Left ventricle myocardium inferior (tissue), 1 donor: ENCODE results near the gene SPTA1. TPM values are rescaled to one million over a fixed set of nuclear protein-coding genes. Genes with fewer than 3 reads are reported as not detected.

Experiments
- DNase-seq: peaks from one replicate; pipeline ENCODE4 v3.0.0-alpha.2; 2020
- H3K27ac ChIP-seq: fragments of 200-600 bp; replicated peaks from 2 replicates; pipeline ENCODE4 v1.8.0; 2021
- H3K27me3 ChIP-seq: fragments of 200-600 bp; 2 replicates; pipeline ENCODE4 v1.8.0; 2021; ENCODE audit warnings: low read depth
- H3K36me3 ChIP-seq: fragments of 200-600 bp; 2 replicates; pipeline ENCODE4 v1.8.0; 2021
- H3K4me1 ChIP-seq: fragments of 200-600 bp; 2 replicates; pipeline ENCODE4 v1.8.0; 2021
- H3K4me3 ChIP-seq: fragments of 200-600 bp; 2 replicates; pipeline ENCODE4 v1.8.0; 2021; ENCODE audit warnings: mild to moderate bottlenecking, moderate library complexity
- H3K9me3 ChIP-seq: fragments of 200-600 bp; replicated peaks from 2 replicates; pipeline ENCODE4 v1.8.0; 2021
- CTCF ChIP-seq: fragments of 200-600 bp; IDR thresholded peaks from 2 replicates; pipeline ENCODE4 v1.8.0; 2021; ENCODE audit warnings: antibody characterized with exemption, mild to moderate bottlenecking, borderline replicate concordance
- intact Hi-C: fragments of 100-400 bp; cut with micrococcal nuclease; formaldehyde crosslinking; loops from one replicate; pipeline ENCODE4 v1.11.0; 2022
- total RNA-seq: library from RNA; stranded (reverse); fragmentation: NEBNext Ultra II Directional; extraction: Animal tissue kit (Norgen Biotek cat#: 25700); gene quantifications from one replicate; pipeline ENCODE4 v1.2.1, GENCODE V29; 2021
- donor health status: DM: no; HTN: yes; CAD: no; lungs with severe emphysema.

The SPTA1 gene
- total RNA-seq, 1 donor from 2014 or later: not detected

GRCh38 chr1:158646465-158646864, 40.0 kb downstream of the SPTA1 start:
- Histone ChIP-seq H3K4me1 (no peaks in the 10 kb centered on the region), H3K27ac (no peak overlapping the region), H3K9me3 (no peaks in the 10 kb centered on the region), H3K27me3 (no peaks in the 10 kb centered on the region), H3K36me3 (no peaks in the 10 kb centered on the region), H3K4me3 (no peak overlapping the region)
- no peak for DNase-seq
- intact Hi-C loops: no loop called here
- no peak for TF ChIP-seq CTCF

- no peak for DNase-seq
- TF ChIP-seq CTCF: no peak
- intact Hi-C loops: no loop called here
Measured at GRCh38 chr1:158644449-158644848, 42.1 kb downstream of the SPTA1 start.

GRCh38 chr1:158638904-158639303, 47.6 kb downstream of the SPTA1 start:
- no peak for TF ChIP-seq CTCF
- intact Hi-C loops: no loop called here
- Histone ChIP-seq H3K9me3 (no peaks in the 10 kb centered on the region), H3K36me3 (no peaks in the 10 kb centered on the region), H3K4me3 (no peak overlapping the region), H3K4me1 (no peaks in the 10 kb centered on the region), H3K27me3 (no peaks in the 10 kb centered on the region), H3K27ac (no peak overlapping the region)
- no peak for DNase-seq

More at GRCh38 chr1:158644449-158644848, 42.1 kb downstream of the SPTA1 start:
- Histone ChIP-seq H3K4me3 (no peak overlapping the region), H3K27ac (no peak overlapping the region), H3K36me3 (no peaks in the 10 kb centered on the region), H3K27me3 (no peaks in the 10 kb centered on the region), H3K4me1 (no peaks in the 10 kb centered on the region), H3K9me3 (no peaks in the 10 kb centered on the region)

GRCh38 chr1:158638146-158638545, 48.4 kb downstream of the SPTA1 start:
- no peak for DNase-seq
- Histone ChIP-seq H3K27ac (no peak overlapping the region), H3K4me1 (no peaks in the 10 kb centered on the region), H3K4me3 (no peak overlapping the region), H3K36me3 (no peaks in the 10 kb centered on the region), H3K27me3 (no peaks in the 10 kb centered on the region), H3K9me3 (no peaks in the 10 kb centered on the region)
- intact Hi-C loops: no loop called here
- no peak for TF ChIP-seq CTCF

GRCh38 chr1:158613764-158614163, 72.8 kb downstream of the SPTA1 start:
- Histone ChIP-seq H3K9me3 (no peaks in the 10 kb centered on the region), H3K4me3 (no peak overlapping the region), H3K36me3 (no peaks in the 10 kb centered on the region), H3K27me3 (no peaks in the 10 kb centered on the region), H3K4me1 (no peaks in the 10 kb centered on the region), H3K27ac (no peak overlapping the region)
- DNase-seq: no peak
- intact Hi-C loops: no loop called here
- TF ChIP-seq CTCF: no peak

GRCh38 chr1:158611916-158612315, 74.6 kb downstream of the SPTA1 start:
- TF ChIP-seq CTCF: no peak
- Histone ChIP-seq H3K27ac (no peak overlapping the region), H3K27me3 (no peaks in the 10 kb centered on the region), H3K4me1 (no peaks in the 10 kb centered on the region), H3K4me3 (no peak overlapping the region), H3K9me3 (no peaks in the 10 kb centered on the region), H3K36me3 (no peaks in the 10 kb centered on the region)
- intact Hi-C loops: no loop called here
- DNase-seq: no peak
